HG03066 (cell line): Measurements from ENCODE around the gene VWA3A.

Experiments
- ATAC-seq: cut with Tn5 transposase; IDR thresholded peaks from one replicate; pipeline ENCODE4 v1.9.1; 2021; ENCODE audit warnings: low read depth; ENCODE audit not compliant: unreplicated experiment

The VWA3A gene

GRCh38 chr16:22174642-22175041 is 82.3 kb downstream of the VWA3A start:
- no peak for ATAC-seq

- ATAC-seq: no peak
Measured at GRCh38 chr16:22177968-22178930, 85.9 kb downstream of the VWA3A start.

GRCh38 chr16:22181426-22181825 is 89.1 kb downstream of the VWA3A start:
- ATAC-seq: no peak

GRCh38 chr16:22181843-22182242 is 89.5 kb downstream of the VWA3A start:
- ATAC-seq: no peak

GRCh38 chr16:22183335-22183734 is 91.0 kb downstream of the VWA3A start:
- ATAC-seq: no peak

GRCh38 chr16:22183901-22184614 is 91.7 kb downstream of the VWA3A start:
- no peak for ATAC-seq

GRCh38 chr16:22184615-22184968 is 92.3 kb downstream of the VWA3A start:
- ATAC-seq: no peak

- ATAC-seq: no peak
Measured at GRCh38 chr16:22186517-22186916, 94.2 kb downstream of the VWA3A start.

- ATAC-seq: no peak
Measured at GRCh38 chr16:22188267-22188594, 95.9 kb downstream of the VWA3A start.

- no peak for ATAC-seq
Measured at GRCh38 chr16:22188595-22189442, 96.5 kb downstream of the VWA3A start.

- no peak for ATAC-seq
Measured at GRCh38 chr16:22189473-22190080, 97.2 kb downstream of the VWA3A start.

- ATAC-seq: peak; percentile 55
Measured at GRCh38 chr16:22190081-22190775, 97.9 kb downstream of the VWA3A start.

GRCh38 chr16:22190776-22191531 is 98.6 kb downstream of the VWA3A start:
- peak; percentile 50 for ATAC-seq

- no peak for ATAC-seq
Measured at GRCh38 chr16:22191532-22192260, 99.4 kb downstream of the VWA3A start.

GRCh38 chr16:22192261-22193062 is 100.1 kb downstream of the VWA3A start:
- no peak for ATAC-seq

GRCh38 chr16:22193063-22193411 is 100.7 kb downstream of the VWA3A start:
- no peak for ATAC-seq

GRCh38 chr16:22194707-22195444 is 102.5 kb downstream of the VWA3A start:
- no peak for ATAC-seq

- ATAC-seq: no peak
Measured at GRCh38 chr16:22195445-22195694, 103.0 kb downstream of the VWA3A start.
